ENCODE results near the gene KSR1. TPM values are rescaled to one million over a fixed set of nuclear protein-coding genes. Genes with fewer than 3 reads are reported as not detected.

Gene KSR1
- total and polyA plus RNA-seq, 9 of the 15 experiments (the other 6 are each of a cell fraction or from before 2014, with no cell fraction given), result 1.4 to 51.7 (median 18.4) TPM

DNA sequence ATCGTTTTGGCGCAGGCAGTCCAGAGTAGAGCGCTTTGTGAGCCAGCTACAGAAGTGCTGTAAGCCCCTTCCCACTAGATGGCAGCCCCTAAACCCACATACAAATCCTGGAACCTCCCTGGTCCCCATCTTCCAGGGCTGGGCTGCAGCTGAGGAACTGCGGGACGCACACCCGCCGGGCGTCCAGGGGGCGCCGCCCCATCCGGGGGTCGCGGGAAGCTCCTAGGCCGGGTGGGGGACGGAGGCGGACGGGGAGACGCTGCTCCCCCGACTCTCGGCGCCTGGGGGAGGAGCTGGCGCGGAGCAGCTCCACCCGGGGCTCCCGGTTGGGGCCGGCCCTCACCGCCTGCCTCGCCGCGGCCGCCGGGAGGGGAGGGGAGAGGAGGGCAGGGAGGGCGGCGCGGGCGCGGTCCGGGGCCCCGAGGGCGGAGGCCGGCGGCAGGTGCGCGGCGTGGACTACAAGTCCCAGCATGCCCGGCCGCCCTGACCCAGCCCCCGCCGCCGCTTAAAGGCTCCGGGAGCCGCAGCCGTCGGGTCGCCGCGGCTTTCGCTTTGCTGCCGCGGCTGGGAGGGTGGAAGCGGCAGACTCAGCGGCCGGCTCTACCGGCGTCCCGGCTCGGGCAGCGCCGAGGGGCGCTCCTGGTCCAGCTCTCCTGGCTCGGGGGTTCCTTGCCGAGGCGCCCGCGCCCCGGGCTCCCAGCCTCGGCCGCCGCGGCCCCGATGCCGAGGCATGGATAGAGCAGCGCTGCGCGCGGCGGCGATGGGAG is at the start of gene KSR1 (continued):
- TF ChIP-seq ZBTB40 (IDR thresholded peaks at IDR 0.05) (0 out of 2 replicates have a peak, but pooled peaks have one; percentile 48), ZBTB40 (CRISPR knock-in tag; IDR thresholded peaks at IDR 0.05) (no peak), ELF2 (CRISPR knock-in tag; IDR thresholded peaks at IDR 0.05) (no peak), ZNF165 (CRISPR knock-in tag; IDR thresholded peaks at IDR 0.05; ENCODE audit: borderline replicate concordance) (no peak), TOE1 (IDR thresholded peaks at IDR 0.05; ENCODE audit: borderline replicate concordance) (no peak), TOE1 (CRISPR knock-in tag; IDR thresholded peaks at IDR 0.05; ENCODE audit: borderline replicate concordance, low read depth) (no peak), SREBF2 (CRISPR knock-in tag; IDR thresholded peaks at IDR 0.05) (no peak), ESRRB (CRISPR knock-in tag; IDR thresholded peaks at IDR 0.05; ENCODE audit: borderline replicate concordance) (no peak), HDGF (IDR thresholded peaks at IDR 0.05) (no peak), NONO (IDR thresholded peaks at IDR 0.05; ENCODE audit: low read depth in 2 of 2, low read length in 1 of 2) (peak in 1 of 2 experiments; percentile 63; a peak in 1 of 4 replicates), GATAD2A (IDR thresholded peaks at IDR 0.05) (no peak; the same call in 1 of the 2 replicates), MAZ (CRISPR knock-in tag; conservative IDR thresholded peaks at IDR 0.05 in 1 of 2, IDR thresholded peaks at IDR 0.05 in 1 of 2) (peak; percentile 75 to 96), RBFOX2 (IDR thresholded peaks at IDR 0.05; ENCODE audit: low read depth, low read length) (peak; percentile 87)
- TF ChIP-seq, protein P1, sequence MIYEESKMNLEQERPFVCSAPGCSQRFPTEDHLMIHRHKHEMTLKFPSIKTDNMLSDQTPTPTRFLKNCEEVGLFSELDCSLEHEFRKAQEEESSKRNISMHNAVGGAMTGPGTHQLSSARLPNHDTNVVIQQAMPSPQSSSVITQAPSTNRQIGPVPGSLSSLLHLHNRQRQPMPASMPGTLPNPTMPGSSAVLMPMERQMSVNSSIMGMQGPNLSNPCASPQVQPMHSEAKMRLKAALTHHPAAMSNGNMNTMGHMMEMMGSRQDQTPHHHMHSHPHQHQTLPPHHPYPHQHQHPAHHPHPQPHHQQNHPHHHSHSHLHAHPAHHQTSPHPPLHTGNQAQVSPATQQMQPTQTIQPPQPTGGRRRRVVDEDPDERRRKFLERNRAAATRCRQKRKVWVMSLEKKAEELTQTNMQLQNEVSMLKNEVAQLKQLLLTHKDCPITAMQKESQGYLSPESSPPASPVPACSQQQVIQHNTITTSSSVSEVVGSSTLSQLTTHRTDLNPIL (CRISPR knock-in tag; IDR thresholded peaks at IDR 0.05), result no peak
- TF ChIP-seq, protein P2, sequence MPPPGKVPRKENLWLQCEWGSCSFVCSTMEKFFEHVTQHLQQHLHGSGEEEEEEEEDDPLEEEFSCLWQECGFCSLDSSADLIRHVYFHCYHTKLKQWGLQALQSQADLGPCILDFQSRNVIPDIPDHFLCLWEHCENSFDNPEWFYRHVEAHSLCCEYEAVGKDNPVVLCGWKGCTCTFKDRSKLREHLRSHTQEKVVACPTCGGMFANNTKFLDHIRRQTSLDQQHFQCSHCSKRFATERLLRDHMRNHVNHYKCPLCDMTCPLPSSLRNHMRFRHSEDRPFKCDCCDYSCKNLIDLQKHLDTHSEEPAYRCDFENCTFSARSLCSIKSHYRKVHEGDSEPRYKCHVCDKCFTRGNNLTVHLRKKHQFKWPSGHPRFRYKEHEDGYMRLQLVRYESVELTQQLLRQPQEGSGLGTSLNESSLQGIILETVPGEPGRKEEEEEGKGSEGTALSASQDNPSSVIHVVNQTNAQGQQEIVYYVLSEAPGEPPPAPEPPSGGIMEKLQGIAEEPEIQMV (tag; conservative IDR thresholded peaks at IDR 0.05; ENCODE audit: low read depth), result no peak
